Measurements from ENCODE around the gene STIL.
"Not testable (repeated sequence)": the region's sequence is repeated elsewhere in the genome, so short reads cannot be mapped to it uniquely, and the experiment has no call there.

Gene STIL

GRCh38 chr1:47313915-47314664 lies at the start of gene STIL:
Gene STIL, minus strand, starts transcription at chr1:47314147. Its CDS starts 3,828 bp downstream, at chr1:47310319.
- DNase-seq, result peak; percentile 62

- no peak for DNase-seq
Measured at GRCh38 chr1:47362828-47363227, 48.9 kb upstream of the STIL start.

- DNase-seq, result no peak
Measured at GRCh38 chr1:47361380-47361779, 47.4 kb upstream of the STIL start.

GRCh38 chr1:47351305-47351704 lies 37.4 kb upstream of the STIL start:
- no peak for DNase-seq

GRCh38 chr1:47348246-47348645 lies 34.3 kb upstream of the STIL start:
- no peak for DNase-seq

- DNase-seq, result no peak
Measured at GRCh38 chr1:47347735-47348134, 33.8 kb upstream of the STIL start.

GRCh38 chr1:47346979-47347378 lies 33.0 kb upstream of the STIL start:
- not testable (repeated sequence) for DNase-seq

GRCh38 chr1:47340227-47340626 lies 26.3 kb upstream of the STIL start:
- no peak for DNase-seq

GRCh38 chr1:47338249-47339077 lies 24.5 kb upstream of the STIL start:
- DNase-seq, result no peak

- DNase-seq, result no peak
Measured at GRCh38 chr1:47337350-47337749, 23.4 kb upstream of the STIL start.

- DNase-seq, result no peak
Measured at GRCh38 chr1:47334765-47335435, 21.0 kb upstream of the STIL start.

GRCh38 chr1:47333922-47334764 lies 20.2 kb upstream of the STIL start:
- DNase-seq, result peak; percentile 82

- peak; percentile 56 for DNase-seq
Measured at GRCh38 chr1:47333578-47333921, 19.6 kb upstream of the STIL start, which contains the start of gene CMPK1. Gene CMPK1, plus strand, starts transcription at chr1:47333790. Its CDS starts 156 bp downstream, at chr1:47333946.

- no peak for DNase-seq
Measured at GRCh38 chr1:47332779-47333577, 19.0 kb upstream of the STIL start.

- DNase-seq, result no peak
Measured at GRCh38 chr1:47331875-47332274, 17.9 kb upstream of the STIL start.

- no peak for DNase-seq
Measured at GRCh38 chr1:47330212-47330611, 16.3 kb upstream of the STIL start.

- DNase-seq, result no peak
Measured at GRCh38 chr1:47328992-47329391, 15.0 kb upstream of the STIL start.

- no peak for DNase-seq
Measured at GRCh38 chr1:47326271-47326670, 12.3 kb upstream of the STIL start.

GRCh38 chr1:47325528-47325927 lies 11.6 kb upstream of the STIL start:
- DNase-seq, result no peak

- no peak for DNase-seq
Measured at GRCh38 chr1:47324682-47325081, 10.7 kb upstream of the STIL start.

- no peak for DNase-seq
Measured at GRCh38 chr1:47323599-47324031, 9.7 kb upstream of the STIL start.

GRCh38 chr1:47319968-47320367 lies 6.0 kb upstream of the STIL start:
- not testable (repeated sequence) for DNase-seq
